ENCODE results near the gene CD72.
"Not testable (repeated sequence)": the region's sequence is repeated elsewhere in the genome, so short reads cannot be mapped to it uniquely, and the experiment has no call there.

CD72 gene

GRCh38 chr9:35598866-35599590 lies 19.2 kb downstream of the CD72 start:
- no peak overlapping the region for H3K4me3 Mint-ChIP-seq
- no peak for ATAC-seq
- H3K4me1 Mint-ChIP-seq = peaks cover 18% of the 10 kb centered on the region
- no peak overlapping the region for H3K27ac Mint-ChIP-seq
- H3K9me3 Mint-ChIP-seq = peaks cover 5% of the 10 kb centered on the region
- H3K36me3 Mint-ChIP-seq = peaks cover 23% of the 10 kb centered on the region
- no peaks in the 10 kb centered on the region for H3K27me3 Mint-ChIP-seq

- peaks cover 18% of the 10 kb centered on the region for H3K9me3 Mint-ChIP-seq
- not testable (repeated sequence) for H3K4me3 Mint-ChIP-seq, H3K27ac Mint-ChIP-seq, H3K4me1 Mint-ChIP-seq, H3K27me3 Mint-ChIP-seq, ATAC-seq
- peaks cover 37% of the 10 kb centered on the region for H3K36me3 Mint-ChIP-seq
Observed at GRCh38 chr9:35596907-35597306, 21.3 kb downstream of the CD72 start.

- Mint-ChIP-seq H3K4me3 (no peak overlapping the region), H3K4me1 (peaks cover 3% of the 10 kb centered on the region), H3K27ac (no peak overlapping the region), H3K36me3 (peaks cover 39% of the 10 kb centered on the region), H3K27me3 (no peaks in the 10 kb centered on the region), H3K9me3 (peaks cover 18% of the 10 kb centered on the region)
- no peak for ATAC-seq
Observed at GRCh38 chr9:35594471-35594870, 23.7 kb downstream of the CD72 start.

GRCh38 chr9:35593581-35593980 lies 24.6 kb downstream of the CD72 start:
- Mint-ChIP-seq H3K4me1 (no peaks in the 10 kb centered on the region), H3K27me3 (no peaks in the 10 kb centered on the region), H3K36me3 (peaks cover 45% of the 10 kb centered on the region), H3K9me3 (peaks cover 18% of the 10 kb centered on the region), H3K4me3 (no peak overlapping the region), H3K27ac (no peak overlapping the region)
- no peak for ATAC-seq

GRCh38 chr9:35588506-35588905 lies 29.7 kb downstream of the CD72 start:
- H3K27me3 Mint-ChIP-seq, H3K27ac Mint-ChIP-seq, ATAC-seq, H3K4me3 Mint-ChIP-seq, H3K4me1 Mint-ChIP-seq: not testable (repeated sequence)
- Mint-ChIP-seq H3K36me3 (peaks cover 33% of the 10 kb centered on the region), H3K9me3 (peaks cover 14% of the 10 kb centered on the region)

- not testable (repeated sequence) for H3K27me3 Mint-ChIP-seq, H3K4me3 Mint-ChIP-seq, ATAC-seq, H3K27ac Mint-ChIP-seq, H3K4me1 Mint-ChIP-seq
- Mint-ChIP-seq H3K36me3 (peaks cover 42% of the 10 kb centered on the region), H3K9me3 (peaks cover 12% of the 10 kb centered on the region)
Observed at GRCh38 chr9:35584681-35585080, 33.5 kb downstream of the CD72 start.

- Mint-ChIP-seq H3K9me3 (peaks cover 17% of the 10 kb centered on the region), H3K36me3 (peaks cover 42% of the 10 kb centered on the region)
- H3K27me3 Mint-ChIP-seq, H3K4me3 Mint-ChIP-seq, ATAC-seq, H3K27ac Mint-ChIP-seq, H3K4me1 Mint-ChIP-seq: not testable (repeated sequence)
Observed at GRCh38 chr9:35583521-35583920, 34.7 kb downstream of the CD72 start.

- Mint-ChIP-seq H3K36me3 (peaks cover 32% of the 10 kb centered on the region), H3K27ac (peak overlapping the region; percentile 27), H3K9me3 (peaks cover 14% of the 10 kb centered on the region)
- not testable (repeated sequence) for H3K4me3 Mint-ChIP-seq, H3K4me1 Mint-ChIP-seq, ATAC-seq, H3K27me3 Mint-ChIP-seq
Observed at GRCh38 chr9:35579659-35580227, 38.5 kb downstream of the CD72 start.

GRCh38 chr9:35579130-35579529 lies 39.1 kb downstream of the CD72 start:
- peaks cover 14% of the 10 kb centered on the region for H3K9me3 Mint-ChIP-seq
- peaks cover 6% of the 10 kb centered on the region for H3K4me1 Mint-ChIP-seq
- no peaks in the 10 kb centered on the region for H3K27me3 Mint-ChIP-seq
- H3K36me3 Mint-ChIP-seq = peaks cover 32% of the 10 kb centered on the region
- H3K4me3 Mint-ChIP-seq = no peak overlapping the region
- peak; percentile 79 for ATAC-seq
- peak overlapping the region; percentile 27 for H3K27ac Mint-ChIP-seq

- H3K4me1 Mint-ChIP-seq = peaks cover 6% of the 10 kb centered on the region
- no peak overlapping the region for H3K27ac Mint-ChIP-seq
- peaks cover 31% of the 10 kb centered on the region for H3K36me3 Mint-ChIP-seq
- H3K4me3 Mint-ChIP-seq = no peak overlapping the region
- no peak for ATAC-seq
- H3K27me3 Mint-ChIP-seq = no peaks in the 10 kb centered on the region
- H3K9me3 Mint-ChIP-seq = peaks cover 14% of the 10 kb centered on the region
Observed at GRCh38 chr9:35577486-35577885, 40.7 kb downstream of the CD72 start.

GRCh38 chr9:35575478-35575877 lies 42.7 kb downstream of the CD72 start:
- peaks cover 17% of the 10 kb centered on the region for H3K36me3 Mint-ChIP-seq
- ATAC-seq = no peak
- H3K9me3 Mint-ChIP-seq = peaks cover 8% of the 10 kb centered on the region
- H3K4me1 Mint-ChIP-seq = peaks cover 14% of the 10 kb centered on the region
- H3K4me3 Mint-ChIP-seq = no peak overlapping the region
- no peak overlapping the region for H3K27ac Mint-ChIP-seq
- H3K27me3 Mint-ChIP-seq = no peaks in the 10 kb centered on the region

- Mint-ChIP-seq H3K4me3 (no peak overlapping the region), H3K9me3 (peaks cover 5% of the 10 kb centered on the region), H3K27ac (no peak overlapping the region), H3K4me1 (peaks cover 21% of the 10 kb centered on the region), H3K36me3 (peaks cover 10% of the 10 kb centered on the region), H3K27me3 (no peaks in the 10 kb centered on the region)
- no peak for ATAC-seq
Observed at GRCh38 chr9:35574578-35575122, 43.6 kb downstream of the CD72 start.

- Mint-ChIP-seq H3K9me3 (no peaks in the 10 kb centered on the region), H3K27ac (peak overlapping the region; percentile 85), H3K27me3 (no peaks in the 10 kb centered on the region), H3K4me3 (peak overlapping the region; percentile 3), H3K4me1 (peaks cover 26% of the 10 kb centered on the region), H3K36me3 (no peaks in the 10 kb centered on the region)
- peak; percentile 79 for ATAC-seq
Observed at GRCh38 chr9:35570709-35571504, 47.3 kb downstream of the CD72 start.

GRCh38 chr9:35569206-35569605 lies 49.0 kb downstream of the CD72 start:
- ATAC-seq = peak; percentile 67
- peaks cover 29% of the 10 kb centered on the region for H3K4me1 Mint-ChIP-seq
- peak overlapping the region; percentile 85 for H3K27ac Mint-ChIP-seq
- H3K4me3 Mint-ChIP-seq = peak overlapping the region; percentile 51
- H3K27me3 Mint-ChIP-seq = no peaks in the 10 kb centered on the region
- H3K9me3 Mint-ChIP-seq = no peaks in the 10 kb centered on the region
- peaks cover 2% of the 10 kb centered on the region for H3K36me3 Mint-ChIP-seq

GRCh38 chr9:35568196-35568595 lies 50.0 kb downstream of the CD72 start:
- peaks cover 8% of the 10 kb centered on the region for H3K36me3 Mint-ChIP-seq

More at GRCh38 chr9:35568196-35568595, 50.0 kb downstream of the CD72 start:
- Mint-ChIP-seq H3K4me3 (no peak overlapping the region), H3K9me3 (no peaks in the 10 kb centered on the region), H3K27ac (no peak overlapping the region), H3K27me3 (no peaks in the 10 kb centered on the region), H3K4me1 (peaks cover 38% of the 10 kb centered on the region)
- ATAC-seq = no peak

All from stimulated activated memory B cell treated with anti-CD40 and anti-IgM and Interleukin-4, amounts not matched to agents 10 μg/mL and 1 μg/mL and 100 μg/mL, for 72 hours (primary cell).